Activated CD4-positive, alpha-beta T cell treated with anti-CD3 and anti-CD28 coated beads, Interleukin-2, amount 10 ng/mL, durations not matched to agents 7 days and 5 days (primary cell): Measurements from ENCODE around the gene PHLDB1. TPM values are rescaled to one million over a fixed set of nuclear protein-coding genes. Genes with fewer than 3 reads are reported as not detected.

Experiments
- CTCF ChIA-PET: fragments of 350-600 bp; sonication (Branson Sonifier 250); formaldehyde crosslinking; loops from one replicate; lab custom pipeline; 2021; ENCODE audit warnings: antibody characterized with exemption; lab: Charles Lee
- POLR2A ChIA-PET: fragments of 350-600 bp; sonication (Branson Sonifier 250); formaldehyde crosslinking; loops from one replicate; lab custom pipeline; 2021; ENCODE audit warnings: antibody characterized with exemption; lab: Charles Lee
- DNase-seq: peaks from one replicate; pipeline ENCODE4 v3.0.0-alpha.2; 2020
- H3K27ac Mint-ChIP-seq: one replicate; pipeline ENCODE4 v1.8.0; 2021; ENCODE audit warnings: mild to moderate bottlenecking, moderate library complexity, mixed read lengths
- H3K27me3 Mint-ChIP-seq: one replicate; pipeline ENCODE4 v1.8.0; 2021; ENCODE audit warnings: mixed read lengths
- H3K36me3 Mint-ChIP-seq: one replicate; pipeline ENCODE4 v1.8.0; 2021; ENCODE audit warnings: low read depth, mixed read lengths
- H3K4me1 Mint-ChIP-seq: one replicate; pipeline ENCODE4 v1.8.0; 2021; ENCODE audit warnings: mixed read lengths
- H3K4me3 Mint-ChIP-seq: one replicate; pipeline ENCODE4 v1.8.0; 2021; ENCODE audit warnings: mild to moderate bottlenecking, moderate library complexity, mixed read lengths
- H3K9me3 Mint-ChIP-seq: one replicate; pipeline ENCODE4 v1.8.0; 2021; ENCODE audit warnings: mixed read lengths
- total RNA-seq, 2 experiments: library from RNA; stranded (reverse); gene quantifications; one replicate each; pipeline ENCODE4 v1.2.3, GENCODE V29; 2021

The PHLDB1 gene
- total RNA-seq, 2 experiments from 2014 or later, result 0.06 to 0.12 TPM

DNA sequence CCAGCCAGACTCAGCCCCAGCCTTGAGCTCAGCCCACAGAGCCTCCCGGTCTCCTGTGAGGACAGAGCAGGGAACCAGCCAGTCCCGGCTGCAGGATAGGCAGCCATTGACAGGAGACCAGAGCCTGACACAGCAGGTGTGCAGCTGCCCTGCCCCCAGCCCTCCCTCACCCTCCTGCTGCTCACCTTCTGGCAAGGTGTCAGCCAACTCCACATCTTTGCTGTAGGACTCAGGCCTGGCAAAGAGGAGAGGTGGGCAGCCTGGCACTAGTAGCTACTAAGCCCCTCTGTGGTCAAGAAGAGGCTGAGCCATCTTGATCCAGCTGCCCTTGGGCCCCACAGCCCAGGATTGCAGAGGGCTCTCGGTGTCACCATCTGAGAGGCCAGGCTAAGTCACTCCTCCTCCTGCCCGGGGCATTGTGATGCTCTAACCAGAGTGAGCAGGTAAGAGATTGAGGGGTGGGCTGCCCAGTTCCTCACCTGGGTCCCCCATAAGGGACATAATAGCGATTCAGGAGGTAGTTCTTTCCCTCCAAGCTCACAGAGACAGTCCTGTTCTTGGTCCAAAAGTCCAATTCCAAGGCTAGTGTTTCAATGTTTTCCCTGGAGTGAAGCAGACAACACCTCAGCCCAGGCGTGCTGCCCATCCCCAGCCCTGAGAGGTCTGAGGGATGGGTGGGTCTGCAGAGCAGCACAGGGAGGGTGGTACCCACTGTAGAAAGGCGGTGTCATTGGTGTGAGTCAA, 53.4 kb downstream of the PHLDB1 start:
- Mint-ChIP-seq H3K36me3 (no peaks in the 10 kb centered on the region), H3K27me3 (no peaks in the 10 kb centered on the region), H3K9me3 (no peaks in the 10 kb centered on the region), H3K27ac (no peak overlapping the region), H3K4me1 (no peaks in the 10 kb centered on the region), H3K4me3 (no peak overlapping the region)
- POLR2A ChIA-PET, result no interaction called here
- CTCF ChIA-PET, result interaction anchor here (0.8 to 4.1 kb wide), 12 partner anchors 8 to 270 kb away, joined by 3 to 24 read pairs (median 4); no protein-coding TSS in a partner anchor
- DNase-seq, result no peak

- H3K27me3 Mint-ChIP-seq, result no peaks in the 10 kb centered on the region
- ChIA-PET POLR2A (no interaction called here), CTCF (interaction anchor here (0.8 to 4.1 kb wide), 9 partner anchors 14 to 265 kb away, joined by 3 to 24 read pairs (median 3); no protein-coding TSS in a partner anchor)
- no peak for DNase-seq
- H3K9me3 Mint-ChIP-seq, result no peaks in the 10 kb centered on the region
- no peaks in the 10 kb centered on the region for H3K36me3 Mint-ChIP-seq
- peaks cover 5% of the 10 kb centered on the region for H3K4me1 Mint-ChIP-seq
- H3K27ac Mint-ChIP-seq, result no peak overlapping the region
- no peak overlapping the region for H3K4me3 Mint-ChIP-seq
These were observed 54.2 kb downstream of the PHLDB1 start for GRCh38 chr11:118661425-118662301.

GRCh38 chr11:118662401-118663271, 55.2 kb downstream of the PHLDB1 start:
- Mint-ChIP-seq H3K4me1 (peaks cover 5% of the 10 kb centered on the region), H3K36me3 (no peaks in the 10 kb centered on the region), H3K9me3 (no peaks in the 10 kb centered on the region), H3K27me3 (no peaks in the 10 kb centered on the region), H3K4me3 (no peak overlapping the region), H3K27ac (no peak overlapping the region)
- no peak for DNase-seq
- ChIA-PET POLR2A (no interaction called here), CTCF (interaction anchor here (0.8 to 1.7 kb wide), 6 partner anchors 13 to 264 kb away, joined by 3 to 4 read pairs (median 4); no protein-coding TSS in a partner anchor)

DNA sequence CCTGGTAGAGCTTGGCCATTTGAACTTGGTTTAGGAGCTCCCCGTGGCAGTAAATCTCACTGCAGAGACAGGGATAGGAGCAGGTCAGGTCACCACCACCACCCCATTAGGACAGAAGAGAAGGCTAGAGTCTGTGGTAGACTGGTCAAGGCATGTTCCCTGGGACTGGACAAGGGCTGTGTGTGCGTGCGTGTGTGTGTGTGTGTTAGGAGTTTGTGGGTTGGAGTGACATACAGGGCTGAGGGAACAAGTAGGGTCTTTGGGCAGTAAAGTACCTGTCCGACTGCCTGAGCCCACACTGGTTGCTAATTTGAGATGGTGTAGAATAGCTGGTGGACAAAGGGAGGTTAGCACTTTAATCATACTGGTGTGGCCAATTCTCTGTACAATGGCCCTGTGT, 56.0 kb downstream of the PHLDB1 start:
- H3K9me3 Mint-ChIP-seq, result no peaks in the 10 kb centered on the region
- H3K27ac Mint-ChIP-seq, result no peak overlapping the region
- ChIA-PET POLR2A (no interaction called here), CTCF (interaction anchor here (0.8 to 1.7 kb wide), 3 partner anchors 13 to 21 kb away, joined by 3 to 4 read pairs (median 4); no protein-coding TSS in a partner anchor)
- no peaks in the 10 kb centered on the region for H3K27me3 Mint-ChIP-seq
- H3K4me3 Mint-ChIP-seq, result no peak overlapping the region
- peaks cover 5% of the 10 kb centered on the region for H3K4me1 Mint-ChIP-seq
- no peaks in the 10 kb centered on the region for H3K36me3 Mint-ChIP-seq
- DNase-seq, result no peak

GRCh38 chr11:118663902-118664301, 56.5 kb downstream of the PHLDB1 start:
- CTCF ChIA-PET, result no interaction called here
- POLR2A ChIA-PET, result no interaction called here
- Mint-ChIP-seq H3K27ac (no peak overlapping the region), H3K36me3 (no peaks in the 10 kb centered on the region), H3K27me3 (no peaks in the 10 kb centered on the region), H3K4me1 (peaks cover 5% of the 10 kb centered on the region), H3K9me3 (no peaks in the 10 kb centered on the region), H3K4me3 (no peak overlapping the region)
- no peak for DNase-seq

- ChIA-PET POLR2A (no interaction called here), CTCF (interaction anchor here (1.2 to 1.6 kb wide), 2 partner anchors 8 to 24 kb away, joined by 4 to 7 read pairs; no protein-coding TSS in a partner anchor)
- Mint-ChIP-seq H3K27ac (no peak overlapping the region), H3K27me3 (peaks cover 11% of the 10 kb centered on the region), H3K9me3 (no peaks in the 10 kb centered on the region), H3K4me3 (no peak overlapping the region), H3K4me1 (peaks cover 5% of the 10 kb centered on the region), H3K36me3 (no peaks in the 10 kb centered on the region)
- no peak for DNase-seq
These were observed 59.0 kb downstream of the PHLDB1 start for GRCh38 chr11:118666371-118666770.

- Mint-ChIP-seq H3K27ac (no peak overlapping the region), H3K9me3 (peaks cover 4% of the 10 kb centered on the region), H3K27me3 (peaks cover 21% of the 10 kb centered on the region), H3K4me1 (peaks cover 5% of the 10 kb centered on the region), H3K36me3 (no peaks in the 10 kb centered on the region), H3K4me3 (no peak overlapping the region)
- POLR2A ChIA-PET, result no interaction called here
- CTCF ChIA-PET, result interaction anchor here (0.5 to 1.6 kb wide), 4 partner anchors 9 to 297 kb away, joined by 3 to 8 read pairs (median 3); no protein-coding TSS in a partner anchor
- no peak for DNase-seq
These were observed 62.6 kb downstream of the PHLDB1 start for GRCh38 chr11:118670063-118670462.

DNA sequence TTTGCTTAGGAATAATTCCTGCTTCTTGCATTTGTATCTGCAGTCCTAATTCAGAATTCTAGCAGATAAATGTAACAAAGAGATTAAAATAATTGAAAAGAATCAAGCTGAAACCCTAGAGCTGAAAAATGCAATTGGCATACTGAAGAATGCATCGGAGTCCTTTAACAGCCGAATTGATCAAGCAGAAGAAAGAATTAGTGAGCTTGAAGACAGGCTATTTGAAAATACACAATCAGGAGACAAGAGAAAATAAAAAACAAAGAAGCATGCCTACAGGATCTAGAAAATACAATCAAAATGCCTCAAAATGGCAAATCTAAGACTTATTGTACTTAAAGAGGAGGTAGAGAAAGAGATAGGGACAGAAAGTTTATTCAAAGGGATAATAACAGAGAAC, 63.8 kb downstream of the PHLDB1 start:
- Mint-ChIP-seq H3K27me3 (peaks cover 21% of the 10 kb centered on the region), H3K9me3 (peaks cover 6% of the 10 kb centered on the region), H3K27ac (no peak overlapping the region), H3K4me3 (no peak overlapping the region), H3K4me1 (peaks cover 4% of the 10 kb centered on the region), H3K36me3 (no peaks in the 10 kb centered on the region)
- CTCF ChIA-PET, result interaction anchor here (1.6 kb wide), 1 partner anchor 12 kb away, joined by 8 read pairs; no protein-coding TSS in a partner anchor
- DNase-seq, result no peak
- POLR2A ChIA-PET, result no interaction called here

DNA sequence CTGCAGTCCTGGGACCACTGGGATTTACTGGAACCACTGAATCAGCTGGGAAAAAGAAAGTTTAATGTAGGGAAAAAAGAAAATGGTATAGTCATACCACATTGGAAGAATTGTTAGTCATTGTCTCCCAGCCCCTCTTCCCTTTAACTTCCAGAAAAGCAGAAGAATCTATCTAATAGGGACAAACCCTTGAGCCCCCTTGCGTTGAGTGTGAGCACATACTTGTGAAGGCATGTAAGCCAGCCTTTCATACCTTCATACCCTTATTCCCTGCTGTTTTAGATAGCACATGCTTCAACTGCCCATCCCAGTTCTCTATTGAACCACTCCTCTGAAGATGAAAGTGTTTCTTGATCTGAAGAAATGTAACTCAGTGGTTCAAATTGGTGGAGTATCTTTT, 65.4 kb downstream of the PHLDB1 start:
- Mint-ChIP-seq H3K36me3 (no peaks in the 10 kb centered on the region), H3K4me1 (no peaks in the 10 kb centered on the region), H3K27me3 (peaks cover 21% of the 10 kb centered on the region), H3K9me3 (peaks cover 11% of the 10 kb centered on the region), H3K4me3 (no peak overlapping the region), H3K27ac (no peak overlapping the region)
- ChIA-PET CTCF (interaction anchor here (0.6 to 1.4 kb wide), 2 partner anchors 17 to 101 kb away, joined by 3 to 4 read pairs; no protein-coding TSS in a partner anchor), POLR2A (no interaction called here)
- DNase-seq, result no peak

DNA sequence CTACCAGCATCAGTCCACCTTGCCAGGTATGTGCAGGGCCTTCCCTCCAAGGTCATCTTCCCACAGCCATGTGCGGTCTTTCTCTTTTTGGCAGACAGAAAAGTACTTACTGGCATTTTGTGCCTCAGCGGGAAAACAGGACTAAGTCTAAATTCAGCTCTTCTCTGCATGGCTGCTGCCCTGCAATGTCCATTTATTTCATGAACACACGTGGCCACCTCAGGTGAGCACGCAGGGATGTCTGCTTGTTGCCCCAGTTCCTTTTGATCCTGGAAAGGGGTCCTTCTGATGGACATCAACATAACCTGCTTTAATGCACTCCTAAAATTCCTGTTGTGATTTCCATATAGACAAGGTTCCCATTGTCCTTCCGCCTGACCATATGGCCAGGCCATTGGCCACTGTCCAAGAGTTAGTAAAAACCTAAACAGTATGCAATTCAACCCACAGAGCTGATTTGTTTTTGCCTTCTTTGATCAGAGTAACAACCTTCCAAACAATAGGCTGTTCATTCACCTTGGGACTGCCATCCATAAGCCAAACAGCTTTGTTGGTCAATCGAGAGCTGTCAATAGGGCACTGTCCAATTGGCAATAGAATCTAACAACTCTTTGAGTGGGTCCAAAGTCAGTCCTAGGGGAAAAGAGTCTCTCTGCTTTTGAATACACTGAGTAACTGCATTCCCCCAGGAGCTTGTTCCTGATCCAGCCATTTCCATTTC, 66.1 kb downstream of the PHLDB1 start:
- Mint-ChIP-seq H3K27ac (no peak overlapping the region), H3K27me3 (peaks cover 21% of the 10 kb centered on the region), H3K9me3 (peaks cover 11% of the 10 kb centered on the region), H3K4me3 (no peak overlapping the region), H3K4me1 (no peaks in the 10 kb centered on the region), H3K36me3 (no peaks in the 10 kb centered on the region)
- ChIA-PET POLR2A (no interaction called here), CTCF (interaction anchor here (0.6 kb wide), 1 partner anchor 100 kb away, joined by 3 read pairs; no protein-coding TSS in a partner anchor)
- no peak for DNase-seq

- no peak for DNase-seq
- POLR2A ChIA-PET, result no interaction called here
- H3K4me1 Mint-ChIP-seq, result peaks cover 2% of the 10 kb centered on the region
- peaks cover 11% of the 10 kb centered on the region for H3K9me3 Mint-ChIP-seq
- H3K4me3 Mint-ChIP-seq, result no peak overlapping the region
- no peak overlapping the region for H3K27ac Mint-ChIP-seq
- peaks cover 21% of the 10 kb centered on the region for H3K27me3 Mint-ChIP-seq
- no peaks in the 10 kb centered on the region for H3K36me3 Mint-ChIP-seq
- CTCF ChIA-PET, result no interaction called here
These were observed 66.6 kb downstream of the PHLDB1 start for GRCh38 chr11:118674082-118674435.
